Thoracic aorta (tissue), 2 donors: Measurements from ENCODE around the gene ACTR6. TPM values are rescaled to one million over a fixed set of nuclear protein-coding genes. Genes with fewer than 3 reads are reported as not detected.

Source experiments
- ATAC-seq: fragments of 150-250 bp; one replicate; pipeline ENCODE4 v1.8.0; 2017; ENCODE audit warnings: low read depth; ENCODE audit not compliant: insufficient number of reproducible peaks, low FRiP score
- DNase-seq: peaks from one replicate; pipeline ENCODE4 v3.0.0-alpha.2; 2020; ENCODE audit warnings: low spot score
- H3K27ac ChIP-seq, 2 donors: fragments of 200-600 bp; sonication (generic); 1 replicate in 1 of 2; 2 replicates in 1 of 2; pipeline ENCODE4 v1.5.1; 2016; ENCODE audit warnings: mild to moderate bottlenecking in 2 of 2, moderate library complexity in 2 of 2
- H3K27me3 ChIP-seq: fragments of 200-600 bp; sonication (generic); replicated peaks from 2 replicates; pipeline ENCODE4 v1.6.0; 2016; ENCODE audit warnings: mild to moderate bottlenecking; ENCODE audit not compliant: insufficient read depth
- H3K36me3 ChIP-seq: fragments of 200-600 bp; sonication (generic); one replicate; pipeline ENCODE4 v1.5.1; 2016
- H3K4me1 ChIP-seq, 2 donors: fragments of 200-600 bp; sonication (generic); 1 replicate in 1 of 2; 2 replicates in 1 of 2; pipeline versions ENCODE4 v1.5.1 to v1.6.0; 2016; ENCODE audit warnings: low read depth in 2 of 2, mild to moderate bottlenecking in 1 of 2; ENCODE audit not compliant: control insufficient read depth in 1 of 2
- H3K4me3 ChIP-seq: fragments of 200-600 bp; sonication (generic); 2 replicates; pipeline ENCODE4 v1.5.1; 2016; ENCODE audit warnings: mild to moderate bottlenecking
- H3K9me3 ChIP-seq: fragments of 200-600 bp; sonication (generic); 2 replicates; pipeline ENCODE4 v1.5.1; 2016
- CTCF ChIP-seq: fragments of 200-600 bp; sonication (generic); IDR thresholded peaks from one replicate; pipeline ENCODE4 v1.5.1; 2019; ENCODE audit warnings: antibody characterized with exemption
- total RNA-seq, 2 donors: library from RNA; depleted of rRNA; stranded (reverse); fragments of >200 nt; gene quantifications; one replicate each; pipeline versions ENCODE4 v1.1.0 to v1.2.3, GENCODE V29; 2016

Gene ACTR6
- total RNA-seq, 2 donors from 2014 or later: 17.6 to 130 TPM

- Histone ChIP-seq H3K36me3 (no peaks in the 10 kb centered on the region), H3K27ac (no peak overlapping the region), H3K4me1 (peaks cover 4 to 12% of the 10 kb centered on the region in 2 donors), H3K9me3 (no peaks in the 10 kb centered on the region), H3K4me3 (no peak overlapping the region), H3K27me3 (no peaks in the 10 kb centered on the region)
- ATAC-seq (no peak), DNase-seq (no peak)
- no peak for TF ChIP-seq CTCF
Measured at GRCh38 chr12:100165356-100165755, 35.3 kb upstream of the ACTR6 start.

GRCh38 chr12:100166232-100166631, 34.4 kb upstream of the ACTR6 start:
- DNase-seq (no peak), ATAC-seq (no peak)
- Histone ChIP-seq H3K27ac (no peak overlapping the region), H3K9me3 (no peaks in the 10 kb centered on the region), H3K27me3 (no peaks in the 10 kb centered on the region), H3K4me3 (no peak overlapping the region), H3K36me3 (no peaks in the 10 kb centered on the region), H3K4me1 (peaks cover 4 to 12% of the 10 kb centered on the region in 2 donors)
- no peak for TF ChIP-seq CTCF

GRCh38 chr12:100168562-100168961, 32.1 kb upstream of the ACTR6 start:
- no peak overlapping the region for H3K27ac ChIP-seq
- H3K27me3 ChIP-seq: no peaks in the 10 kb centered on the region
- no peak overlapping the region for H3K4me3 ChIP-seq
- TF ChIP-seq CTCF: no peak
- H3K36me3 ChIP-seq: no peaks in the 10 kb centered on the region
- no peak for DNase-seq
- peaks cover 4 to 10% of the 10 kb centered on the region in 2 donors for H3K4me1 ChIP-seq
- H3K9me3 ChIP-seq: no peaks in the 10 kb centered on the region
- ATAC-seq: no peak

- H3K4me3 ChIP-seq: no peak overlapping the region
- peaks cover under 1 to 2% of the 10 kb centered on the region in 2 donors for H3K4me1 ChIP-seq
- no peak for DNase-seq
Measured at GRCh38 chr12:100169345-100169744, 31.3 kb upstream of the ACTR6 start.

GRCh38 chr12:100170313-100170858, 30.2 kb upstream of the ACTR6 start:
- Histone ChIP-seq H3K4me1 (no peaks in the 10 kb centered on the region), H3K27me3 (no peaks in the 10 kb centered on the region), H3K4me3 (no peak overlapping the region), H3K9me3 (no peaks in the 10 kb centered on the region), H3K36me3 (no peaks in the 10 kb centered on the region), H3K27ac (no peak overlapping the region)
- DNase-seq (no peak), ATAC-seq (no peak)
- TF ChIP-seq CTCF: no peak

More at GRCh38 chr12:100169345-100169744, 31.3 kb upstream of the ACTR6 start:
- TF ChIP-seq CTCF: no peak
- Histone ChIP-seq H3K36me3 (no peaks in the 10 kb centered on the region), H3K27me3 (no peaks in the 10 kb centered on the region), H3K9me3 (no peaks in the 10 kb centered on the region), H3K27ac (no peak overlapping the region)
- no peak for ATAC-seq
